Activated CD8-positive, alpha-beta T cell treated with anti-CD3 and anti-CD28 coated beads for 36 hours (primary cell): Measurements from ENCODE around the gene GPRIN2. TPM values are rescaled to one million over a fixed set of nuclear protein-coding genes. Genes with fewer than 3 reads are reported as not detected.

ENCODE experiments used
- total RNA-seq, 2 experiments: library from RNA; stranded (reverse); gene quantifications; one replicate each; pipeline ENCODE4 v1.2.3, GENCODE V29; 2021

GPRIN2 gene
- total RNA-seq, 2 experiments from 2014 or later = not detected

Other genes with a start within 250 kb of the GPRIN2 start
- not detected for gene ANXA8L1, start 180.9 kb downstream of the GPRIN2 start, total RNA-seq
- not detected for gene NPY4R, start 90.7 kb downstream of the GPRIN2 start, total RNA-seq
- under 1 TPM; 0.59 to 0.98 TPM for gene SYT15, start 22.5 kb upstream of the GPRIN2 start, total RNA-seq